NCI-H1436 (cell line): Measurements from ENCODE around the gene SNX7.

Experiments used
- DNase-seq: peaks from one replicate; lab custom pipeline; 2025; lab: John Stamatoyannopoulos, UW

SNX7 gene

GRCh38 chr1:98696077-98696476 is 34.6 kb downstream of the SNX7 start:
- DNase-seq = no peak

- DNase-seq = no peak
These were observed 36.3 kb downstream of the SNX7 start for GRCh38 chr1:98697781-98698180.

DNA sequence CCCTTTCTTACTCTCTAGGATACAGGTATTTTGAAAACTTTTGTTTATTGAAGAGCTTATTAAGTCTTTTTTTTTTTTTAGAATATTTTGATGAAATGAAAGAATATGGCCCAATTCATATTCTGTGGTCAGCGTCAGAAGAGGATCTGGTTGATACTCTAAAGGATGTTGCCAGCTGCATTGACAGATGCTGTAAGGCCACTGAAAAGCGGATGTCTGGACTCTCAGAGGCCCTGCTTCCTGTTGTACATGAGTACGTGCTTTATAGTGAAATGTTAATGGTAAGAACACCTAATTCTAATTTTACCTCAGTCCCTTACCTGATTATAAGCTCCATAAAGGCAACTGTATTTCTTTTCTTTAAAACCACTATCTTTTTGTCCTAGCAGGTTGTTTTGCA is 37.1 kb downstream of the SNX7 start:
- DNase-seq = no peak

DNA sequence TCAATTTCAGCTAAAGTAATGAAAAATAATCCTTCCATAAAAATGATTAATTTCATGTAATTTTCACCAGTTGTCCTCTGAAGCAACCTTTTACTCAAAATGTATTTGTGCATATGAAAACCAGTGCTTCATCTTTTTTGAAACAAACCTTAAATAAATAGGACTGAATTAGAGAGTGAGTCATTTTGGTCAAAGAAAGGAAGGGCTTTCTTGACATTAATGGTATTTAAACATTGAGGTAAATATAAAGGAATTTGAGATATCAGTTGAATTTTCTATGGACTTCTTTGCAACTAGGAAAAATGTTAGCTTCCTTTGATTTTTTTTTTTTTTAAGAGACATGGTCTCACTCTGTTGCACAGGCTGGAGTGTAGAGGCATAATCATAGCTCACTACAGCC is 38.7 kb downstream of the SNX7 start:
- no peak for DNase-seq

GRCh38 chr1:98702976-98703375 is 41.5 kb downstream of the SNX7 start:
- no peak for DNase-seq

DNA sequence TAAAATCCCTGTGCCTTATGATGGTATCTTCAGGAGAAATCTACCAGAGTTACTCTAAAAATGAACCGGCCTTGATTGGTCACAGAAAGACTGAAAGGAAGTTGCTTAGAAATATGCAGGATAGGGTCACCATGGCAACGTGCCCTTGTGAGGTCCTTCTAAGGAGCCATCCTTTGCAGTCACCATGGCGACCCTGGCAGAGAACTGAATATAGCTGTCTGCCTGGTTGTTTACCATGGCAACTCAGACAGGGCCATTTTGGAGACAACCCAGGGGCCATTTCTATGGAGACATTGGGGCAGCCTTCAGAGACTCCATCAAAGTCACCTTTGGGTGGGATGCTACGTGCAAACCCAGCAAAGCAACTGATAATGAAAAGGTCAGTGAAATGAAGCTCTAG is 43.0 kb downstream of the SNX7 start:
- no peak for DNase-seq

- DNase-seq = no peak
These were observed 43.5 kb downstream of the SNX7 start for GRCh38 chr1:98704971-98705370.

DNA sequence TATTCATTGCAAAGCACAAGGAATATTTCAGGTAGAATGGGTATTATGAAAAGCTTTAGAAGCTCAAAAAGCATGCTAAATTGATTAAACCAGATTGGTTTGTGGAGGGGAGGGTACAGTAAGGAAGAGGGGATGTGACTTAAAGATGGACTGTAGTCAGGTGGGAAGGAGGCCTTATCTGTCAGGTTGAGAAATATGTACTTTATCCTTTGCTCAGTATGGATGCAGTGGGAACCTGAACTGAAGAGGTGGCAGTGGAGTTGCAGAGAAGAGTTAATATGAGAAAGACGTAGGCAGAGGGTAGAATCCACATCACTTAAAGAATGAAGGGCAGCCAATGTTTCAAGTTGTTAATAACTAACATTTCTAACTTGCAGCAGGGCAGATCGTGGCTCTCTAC is 44.1 kb downstream of the SNX7 start:
- DNase-seq = no peak

DNA sequence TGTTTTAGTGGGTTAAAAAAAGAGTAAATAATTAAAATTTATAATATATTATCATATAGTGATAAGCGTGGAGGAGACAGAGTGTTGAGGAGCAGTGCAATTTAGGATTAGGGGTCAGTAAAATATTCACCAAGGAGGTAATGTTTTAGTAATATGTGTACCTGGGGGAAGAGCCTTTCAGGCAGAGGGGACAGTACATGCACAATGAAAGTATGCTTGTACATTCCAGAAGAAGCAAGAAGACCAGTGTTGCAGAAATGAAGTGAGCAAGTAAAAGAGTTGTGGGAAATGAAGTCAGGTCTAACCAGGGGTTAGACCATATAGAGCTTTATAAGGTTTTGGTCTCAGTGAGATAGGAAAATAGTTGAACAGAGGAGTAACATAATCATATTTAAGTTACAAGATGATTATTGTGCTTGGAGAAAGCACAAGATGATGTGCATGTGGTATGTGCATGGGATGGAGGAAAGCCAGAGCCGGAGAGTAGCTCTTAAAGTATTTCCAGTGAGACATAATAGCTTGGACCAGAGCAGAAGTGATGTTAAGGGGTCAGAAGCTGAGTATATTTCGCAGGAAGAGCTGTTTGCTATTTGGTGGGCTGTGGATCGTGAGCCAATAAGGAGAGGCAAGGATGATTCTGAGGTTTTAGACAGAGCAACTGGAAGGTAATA is 44.8 kb downstream of the SNX7 start:
- DNase-seq = no peak

DNA sequence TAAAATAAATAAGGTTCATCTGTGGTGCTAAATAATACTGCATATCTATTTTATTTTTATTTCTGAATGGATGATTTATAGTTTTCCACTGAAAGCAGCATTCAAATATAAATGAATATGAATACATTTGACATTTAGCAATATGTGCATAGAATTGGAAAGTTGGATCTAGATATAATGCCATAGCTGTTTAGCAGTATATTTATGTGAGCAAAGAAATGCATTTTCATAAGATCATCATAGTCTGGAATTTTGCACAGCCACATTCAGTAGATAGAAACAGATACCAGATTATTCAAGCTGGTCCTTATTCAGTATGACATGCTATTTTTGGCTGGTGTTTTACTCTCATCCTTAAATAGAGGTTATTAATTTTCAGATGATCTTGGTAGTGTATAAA is 46.0 kb downstream of the SNX7 start:
- DNase-seq = no peak

DNA sequence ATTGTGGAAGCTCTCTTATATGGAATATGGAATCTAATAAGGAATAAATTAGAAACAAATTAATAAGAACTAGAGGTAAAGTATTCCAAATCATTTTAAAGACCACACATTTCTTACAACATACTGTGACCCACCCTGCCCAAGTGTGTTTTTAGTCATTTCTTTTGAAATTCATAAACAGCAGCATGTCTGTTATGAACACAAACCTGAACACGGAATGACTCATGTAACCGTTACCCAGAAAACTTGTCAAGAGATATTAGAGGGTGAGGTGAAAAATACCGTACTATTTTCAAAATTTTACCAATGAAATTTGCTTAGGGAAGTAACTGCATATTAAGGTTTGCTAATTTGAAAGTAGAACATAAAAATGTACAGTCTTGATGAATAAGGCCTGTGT is 48.4 kb downstream of the SNX7 start:
- no peak for DNase-seq

DNA sequence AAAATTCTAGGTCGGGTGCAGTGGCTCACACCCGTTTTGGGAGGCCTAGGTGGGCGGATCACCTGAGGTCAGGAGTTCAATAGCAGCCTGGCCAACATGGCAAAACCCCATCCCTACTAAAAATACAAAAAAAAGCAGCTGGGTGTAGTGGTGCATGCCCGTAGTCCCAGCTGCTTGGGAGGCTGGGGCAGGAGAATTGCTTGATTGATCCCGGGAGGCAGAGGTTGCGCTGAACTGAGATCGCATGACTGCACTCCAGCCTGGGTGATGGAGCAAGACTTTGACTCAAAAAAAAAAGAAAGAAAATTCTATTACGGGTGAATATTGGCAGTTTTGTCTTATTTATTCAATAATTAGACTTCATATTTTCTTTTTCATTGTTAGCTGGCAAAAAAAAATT is 62.1 kb downstream of the SNX7 start:
- no peak for DNase-seq

DNA sequence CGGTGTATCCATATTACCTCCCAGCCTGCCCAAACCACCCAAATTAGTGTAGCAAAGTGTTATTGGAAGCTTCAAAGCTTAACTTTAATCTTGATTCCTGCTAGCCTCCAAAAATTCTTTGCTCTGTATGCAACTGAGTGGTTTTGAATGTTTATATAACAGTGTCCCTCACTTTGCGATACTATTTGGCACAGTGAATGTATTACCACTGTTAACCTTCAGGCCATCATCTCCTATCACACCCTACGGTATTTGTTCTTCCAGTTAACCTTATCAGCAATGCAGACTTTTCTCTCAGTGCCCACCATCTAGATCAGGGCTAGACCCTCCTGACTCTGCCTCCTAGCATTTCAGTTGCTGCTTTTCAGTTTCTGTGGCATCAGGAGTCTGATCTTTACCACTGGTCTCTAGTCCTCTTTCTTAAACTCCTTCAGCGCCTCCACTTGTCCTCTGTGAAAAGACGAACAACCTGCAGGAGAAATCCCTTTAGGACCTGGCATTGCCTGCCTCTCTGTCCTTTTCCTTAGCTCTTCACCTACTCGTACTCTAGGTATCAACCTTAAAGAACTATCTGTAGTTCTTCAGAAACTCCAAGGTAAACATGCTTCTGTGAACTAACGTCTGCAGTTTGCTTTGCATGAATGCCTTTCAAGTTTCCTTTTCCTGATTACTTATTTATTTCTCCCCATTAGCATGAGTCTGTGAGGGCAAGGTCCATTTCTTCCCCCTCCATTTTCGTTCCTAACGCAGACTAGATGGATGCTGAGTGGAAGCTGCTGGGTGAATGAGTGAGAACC is 71.7 kb downstream of the SNX7 start:
- DNase-seq = no peak

DNA sequence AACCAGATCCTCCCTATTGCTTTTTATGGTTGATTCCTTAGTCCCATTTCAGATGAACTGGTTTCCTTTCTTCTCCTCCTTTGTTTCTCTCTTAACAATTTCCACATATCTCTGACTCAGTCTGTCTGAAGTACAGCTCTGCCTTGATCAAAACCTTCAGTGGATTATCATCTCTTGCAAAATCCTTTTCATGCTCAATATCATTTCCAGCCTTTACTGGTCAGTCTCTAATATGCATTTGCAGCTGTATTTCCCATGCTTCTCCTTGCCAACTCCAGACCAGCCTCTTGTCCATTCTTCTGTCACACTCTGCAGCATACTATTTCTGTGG is 72.2 kb downstream of the SNX7 start:
- DNase-seq = no peak

DNA sequence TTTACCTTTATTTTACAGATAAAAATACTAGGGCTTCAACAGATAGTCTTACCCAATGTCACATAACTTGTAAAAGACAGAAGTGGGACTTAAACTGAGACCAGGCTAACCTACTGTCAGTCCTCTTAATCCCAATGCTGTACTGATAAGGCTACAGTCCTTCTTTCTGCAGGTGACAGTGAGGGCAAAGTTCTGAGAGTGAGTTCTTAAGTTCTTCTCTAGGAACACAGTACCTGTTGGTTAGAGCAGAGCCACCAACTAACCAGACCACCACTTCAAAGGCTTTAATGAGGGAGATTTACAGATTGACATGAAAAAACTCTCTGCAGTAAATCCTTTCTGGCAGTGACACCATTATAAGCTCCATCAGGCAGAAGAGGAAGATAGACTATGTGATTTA is 74.2 kb downstream of the SNX7 start:
- no peak for DNase-seq

DNA sequence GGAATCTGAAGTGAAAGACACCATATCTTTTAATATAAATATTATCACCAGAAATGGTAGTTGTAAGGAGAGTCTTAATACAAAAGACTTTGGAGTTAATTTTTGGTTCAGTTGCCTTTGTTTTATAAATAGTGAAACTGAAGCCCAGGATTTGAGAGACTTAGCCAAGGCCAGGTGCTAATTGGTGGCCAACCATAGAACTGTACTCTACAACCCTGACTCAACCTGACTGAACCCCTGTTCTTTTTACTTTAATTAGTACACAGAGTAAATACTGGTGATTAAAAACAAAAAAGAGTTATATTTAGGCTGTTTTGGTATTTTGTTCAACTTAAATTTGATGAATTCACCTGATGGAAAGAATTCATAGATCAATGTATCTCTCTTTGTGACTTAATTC is 76.3 kb downstream of the SNX7 start:
- DNase-seq = no peak

DNA sequence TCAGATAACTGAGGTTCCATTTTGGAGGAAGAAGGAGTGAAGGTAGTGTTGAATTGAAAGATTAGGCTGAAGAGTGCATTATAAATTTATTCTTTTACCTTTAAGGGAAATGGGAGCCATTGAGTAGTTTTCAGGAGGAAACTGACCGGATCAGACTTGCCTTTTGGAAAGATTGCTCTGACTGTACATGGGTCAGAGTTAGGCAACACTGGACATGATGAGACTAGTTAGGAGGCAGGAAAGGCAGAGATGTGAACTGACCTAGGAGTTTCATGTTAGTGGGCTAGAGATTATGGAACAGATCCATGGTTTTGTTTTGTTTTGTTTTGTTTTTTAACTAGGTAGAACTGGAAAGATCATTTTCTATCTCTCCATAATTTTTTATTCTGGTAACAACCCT is 78.2 kb downstream of the SNX7 start:
- DNase-seq = no peak

DNA sequence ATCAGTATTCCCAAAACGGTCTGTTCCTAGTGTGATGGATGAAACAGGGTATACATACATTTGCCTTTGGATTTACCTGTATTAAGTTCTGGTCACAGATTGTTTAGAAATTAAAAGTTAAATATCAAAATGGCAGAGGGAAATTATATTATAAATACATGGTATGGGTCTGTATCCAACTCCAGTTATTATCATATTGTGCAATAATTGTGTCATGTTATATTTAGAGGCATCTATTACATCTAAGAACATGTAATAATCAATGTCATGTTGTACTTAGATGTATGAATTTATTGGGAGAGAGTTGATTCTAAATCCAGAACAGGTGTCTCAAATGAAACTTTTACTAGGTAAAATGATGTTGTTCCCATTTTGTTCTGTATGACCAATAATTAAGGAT is 79.6 kb downstream of the SNX7 start:
- DNase-seq = no peak

DNA sequence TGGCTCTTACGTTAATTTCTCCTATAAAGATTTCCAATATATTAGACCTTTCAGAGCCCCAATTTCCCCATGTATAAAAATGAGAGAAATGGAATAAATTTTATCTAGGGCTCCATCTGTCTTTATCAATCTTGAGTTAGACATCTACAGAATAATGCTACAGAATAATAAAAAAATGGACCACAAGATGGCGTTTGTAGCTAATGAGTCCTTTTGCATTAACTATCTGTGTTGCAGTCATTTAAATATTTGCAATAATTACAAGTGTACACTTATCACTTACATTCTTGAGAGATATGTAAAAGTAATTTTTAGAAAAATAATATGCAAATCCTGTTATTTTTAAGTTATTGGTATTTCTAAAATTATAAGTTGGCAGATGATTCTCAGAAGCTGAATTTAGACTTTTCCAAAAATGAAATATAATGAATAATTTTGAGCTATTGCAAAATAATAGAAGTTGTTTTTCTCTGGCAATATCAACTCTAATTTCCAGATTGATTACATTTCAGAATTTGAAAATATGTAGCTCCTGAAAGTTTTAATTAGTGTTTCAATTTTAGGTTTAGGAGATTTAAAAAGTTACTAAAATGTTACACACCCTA is 87.7 kb downstream of the SNX7 start:
- DNase-seq = no peak

DNA sequence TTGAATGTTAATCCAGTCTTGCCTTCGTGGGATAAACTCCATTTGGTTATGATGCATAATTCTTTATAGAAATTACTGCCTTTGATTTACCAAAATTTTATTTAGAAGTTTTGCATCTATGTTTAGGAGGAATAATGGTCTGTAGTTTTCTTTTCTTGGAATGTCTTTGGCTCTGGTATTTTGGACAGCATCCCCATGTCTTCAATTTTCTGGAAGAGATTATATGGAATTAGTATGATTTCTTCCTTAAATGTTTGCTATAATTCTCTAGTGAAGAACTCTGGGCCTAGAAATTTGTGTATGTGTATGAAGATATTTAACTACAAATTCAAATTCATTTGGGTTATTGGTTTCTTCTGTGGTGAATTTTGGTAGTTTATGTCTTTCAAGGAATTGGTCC is 92.7 kb downstream of the SNX7 start:
- no peak for DNase-seq

GRCh38 chr1:98761219-98761865 is 99.8 kb downstream of the SNX7 start:
- no peak for DNase-seq

DNA sequence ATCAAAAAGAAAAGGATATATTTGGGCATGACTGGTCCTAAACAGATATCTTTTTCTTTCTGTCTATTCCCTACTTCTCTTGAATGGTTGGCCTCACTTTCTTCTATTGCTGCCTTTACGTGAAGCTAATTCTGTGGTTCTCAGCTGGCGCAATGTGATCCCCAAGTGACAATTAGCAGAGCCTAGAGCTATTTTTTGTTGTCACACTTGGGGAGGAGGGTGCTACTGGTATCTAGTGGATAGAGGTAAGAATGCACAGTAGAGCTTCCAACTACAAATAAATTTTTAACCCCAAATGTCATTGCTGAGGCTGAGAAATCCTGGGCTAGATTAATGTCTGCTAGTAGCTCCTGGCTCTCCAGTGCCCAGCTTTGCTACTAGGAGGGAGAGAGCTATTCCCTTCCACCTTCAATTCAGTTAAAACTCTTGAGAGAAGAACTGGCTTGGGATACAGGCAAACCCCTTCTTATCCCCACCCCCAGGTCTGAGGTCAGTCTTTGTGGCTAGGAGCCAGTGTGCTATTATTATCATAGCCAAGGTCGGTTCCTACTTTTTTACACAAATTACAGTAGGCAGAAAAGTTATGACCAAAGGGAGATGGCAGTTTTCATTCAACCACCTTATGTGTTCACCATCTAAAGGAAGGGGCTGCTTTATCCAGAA is 102.1 kb downstream of the SNX7 start:
- no peak for DNase-seq

DNA sequence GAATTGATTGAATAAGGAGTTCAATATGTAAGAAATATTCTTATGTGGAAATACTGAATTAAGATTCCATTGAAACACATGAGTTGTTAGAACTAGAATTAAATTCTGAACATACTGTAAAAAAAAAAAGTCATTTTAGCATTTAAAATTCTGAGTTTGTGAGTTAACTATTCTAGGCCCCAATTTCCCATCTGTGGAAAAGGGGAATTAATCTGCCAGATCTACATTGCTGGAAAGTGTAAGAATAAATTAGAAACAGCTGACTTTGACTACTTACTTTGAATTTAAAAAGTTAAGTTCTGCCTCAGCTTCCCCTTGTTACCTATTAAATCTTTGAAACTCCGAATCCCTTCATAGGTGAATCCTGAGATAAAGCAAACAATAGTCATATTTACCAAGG is 103.0 kb downstream of the SNX7 start:
- no peak for DNase-seq
